Uterus (tissue), 2 donors: ENCODE data around the gene ACTL8.

Experiments
- POLR2A ChIP-seq, 2 donors: fragments of 450-650 bp; IDR thresholded peaks; one replicate each; pipeline ENCODE4 v1.6.1; 2016; ENCODE audit warnings: antibody characterized with exemption in 2 of 2, mild to moderate bottlenecking in 1 of 2, moderate library complexity in 1 of 2
- TF ChIP-seq, protein P1 (sequence below), 4 experiments: fragments of 200-600 bp in 2 of 4; fragments of 450-650 bp in 2 of 4; sonication (generic) in 2 of 4; IDR thresholded peaks; one replicate each; pipeline ENCODE4 v1.5.1; 2016 to 2019; ENCODE audit warnings: antibody characterized with exemption in 4 of 4, mild to moderate bottlenecking in 2 of 4, moderate library complexity in 1 of 4

DNA sequence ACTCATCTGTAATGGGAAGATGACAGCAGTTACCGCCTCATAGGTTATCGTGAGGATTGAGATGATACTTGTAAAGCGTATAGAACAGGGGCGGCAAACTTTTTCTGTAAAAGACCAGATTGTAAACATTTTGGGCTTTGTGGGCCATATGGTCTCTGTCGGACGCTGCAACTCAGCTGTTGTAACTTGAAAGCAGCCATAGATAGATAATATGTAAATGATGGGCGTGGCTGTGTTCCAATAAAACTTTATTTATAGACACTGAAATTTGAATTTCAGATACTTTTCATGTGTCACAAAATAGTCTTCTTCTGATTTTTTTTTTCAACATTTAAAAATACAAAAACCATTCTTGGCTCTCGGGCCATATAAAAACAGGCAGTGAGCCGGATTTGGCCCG, 15.8 kb downstream of the ACTL8 start:
- TF ChIP-seq POLR2A (IDR thresholded peaks at IDR 0.05), result no peak
- TF ChIP-seq, protein P1, sequence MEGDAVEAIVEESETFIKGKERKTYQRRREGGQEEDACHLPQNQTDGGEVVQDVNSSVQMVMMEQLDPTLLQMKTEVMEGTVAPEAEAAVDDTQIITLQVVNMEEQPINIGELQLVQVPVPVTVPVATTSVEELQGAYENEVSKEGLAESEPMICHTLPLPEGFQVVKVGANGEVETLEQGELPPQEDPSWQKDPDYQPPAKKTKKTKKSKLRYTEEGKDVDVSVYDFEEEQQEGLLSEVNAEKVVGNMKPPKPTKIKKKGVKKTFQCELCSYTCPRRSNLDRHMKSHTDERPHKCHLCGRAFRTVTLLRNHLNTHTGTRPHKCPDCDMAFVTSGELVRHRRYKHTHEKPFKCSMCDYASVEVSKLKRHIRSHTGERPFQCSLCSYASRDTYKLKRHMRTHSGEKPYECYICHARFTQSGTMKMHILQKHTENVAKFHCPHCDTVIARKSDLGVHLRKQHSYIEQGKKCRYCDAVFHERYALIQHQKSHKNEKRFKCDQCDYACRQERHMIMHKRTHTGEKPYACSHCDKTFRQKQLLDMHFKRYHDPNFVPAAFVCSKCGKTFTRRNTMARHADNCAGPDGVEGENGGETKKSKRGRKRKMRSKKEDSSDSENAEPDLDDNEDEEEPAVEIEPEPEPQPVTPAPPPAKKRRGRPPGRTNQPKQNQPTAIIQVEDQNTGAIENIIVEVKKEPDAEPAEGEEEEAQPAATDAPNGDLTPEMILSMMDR (IDR thresholded peaks at IDR 0.05), result no peak
